Stomach (tissue), 4 donors: ENCODE data around the gene BCR.

Source experiments
- CTCF ChIP-seq, 7 experiments: fragments of 450-650 bp in 4 of 7; fragments of 200-600 bp in 3 of 7; sonication (generic) in 3 of 7; IDR thresholded peaks; one replicate each; pipeline ENCODE4 v1.5.1; 2016 to 2019; ENCODE audit warnings: antibody characterized with exemption in 7 of 7, control low read depth in 2 of 7, mild to moderate bottlenecking in 1 of 7
- EP300 ChIP-seq: sonication (generic); formaldehyde crosslinking; IDR thresholded peaks from one replicate; pipeline ENCODE4 v1.6.1; 2017; ENCODE audit warnings: antibody characterized with exemption
- POLR2A ChIP-seq, 4 donors: fragments of 450-650 bp; IDR thresholded peaks; one replicate each; pipeline ENCODE4 v1.6.1; 2016; ENCODE audit warnings: antibody characterized with exemption in 4 of 4, control low read depth in 2 of 4, mild to moderate bottlenecking in 1 of 4, moderate library complexity in 1 of 4
- POLR2AphosphoS5 ChIP-seq, 3 donors: sonication (generic); formaldehyde crosslinking; IDR thresholded peaks; one replicate each; pipeline ENCODE4 v1.6.1; 2016; ENCODE audit warnings: antibody characterized with exemption in 3 of 3

- TF ChIP-seq CTCF (IDR thresholded peaks at IDR 0.05) (no peak), EP300 (no peak), POLR2A (IDR thresholded peaks at IDR 0.05) (no peak), POLR2AphosphoS5 (IDR thresholded peaks at IDR 0.05) (no peak)
Measured at GRCh38 chr22:23158516-23159290, 21.6 kb upstream of the BCR start.
